Measurements from ENCODE around the gene CD44.

- TF ChIP-seq POLR2A (IDR thresholded peaks at IDR 0.05) (no peak), CTCF (IDR thresholded peaks at IDR 0.05) (no peak)
These were observed 11.5 kb downstream of the CD44 start for GRCh38 chr11:35150454-35150853.

Data from ovary (tissue), 3 donors.